ENCODE data around the gene RIMS4.

Gene RIMS4

GRCh38 chr20:44701858-44702256, 108.5 kb downstream of the RIMS4 start:
- peaks cover 6% of the 10 kb centered on the region for H3K27me3 ChIP-seq
- H3K9me3 ChIP-seq = no peaks in the 10 kb centered on the region
- TF ChIP-seq, protein P1, sequence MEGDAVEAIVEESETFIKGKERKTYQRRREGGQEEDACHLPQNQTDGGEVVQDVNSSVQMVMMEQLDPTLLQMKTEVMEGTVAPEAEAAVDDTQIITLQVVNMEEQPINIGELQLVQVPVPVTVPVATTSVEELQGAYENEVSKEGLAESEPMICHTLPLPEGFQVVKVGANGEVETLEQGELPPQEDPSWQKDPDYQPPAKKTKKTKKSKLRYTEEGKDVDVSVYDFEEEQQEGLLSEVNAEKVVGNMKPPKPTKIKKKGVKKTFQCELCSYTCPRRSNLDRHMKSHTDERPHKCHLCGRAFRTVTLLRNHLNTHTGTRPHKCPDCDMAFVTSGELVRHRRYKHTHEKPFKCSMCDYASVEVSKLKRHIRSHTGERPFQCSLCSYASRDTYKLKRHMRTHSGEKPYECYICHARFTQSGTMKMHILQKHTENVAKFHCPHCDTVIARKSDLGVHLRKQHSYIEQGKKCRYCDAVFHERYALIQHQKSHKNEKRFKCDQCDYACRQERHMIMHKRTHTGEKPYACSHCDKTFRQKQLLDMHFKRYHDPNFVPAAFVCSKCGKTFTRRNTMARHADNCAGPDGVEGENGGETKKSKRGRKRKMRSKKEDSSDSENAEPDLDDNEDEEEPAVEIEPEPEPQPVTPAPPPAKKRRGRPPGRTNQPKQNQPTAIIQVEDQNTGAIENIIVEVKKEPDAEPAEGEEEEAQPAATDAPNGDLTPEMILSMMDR (IDR thresholded peaks at IDR 0.05) = no peak
- no peaks in the 10 kb centered on the region for H3K4me1 ChIP-seq (ENCODE audit: control insufficient read depth in 1 of 2, insufficient read depth in 1 of 2, low read depth in 1 of 2, low read length in 1 of 2)
- no peaks in the 10 kb centered on the region for H3K36me3 ChIP-seq
- H3K4me3 ChIP-seq (ENCODE audit: low read depth in 1 of 2, low read length in 1 of 2) = no peak overlapping the region
- H3K27ac ChIP-seq = no peak overlapping the region
